ENCODE measurements around the gene ASB16.

The ASB16 gene

GRCh38 chr17:44210342-44211192, 40.1 kb downstream of the ASB16 start:
- DNase-seq = peak; percentile 90

- no peak for DNase-seq
Observed at GRCh38 chr17:44211281-44212265, 41.1 kb downstream of the ASB16 start.

GRCh38 chr17:44212507-44213402, 42.3 kb downstream of the ASB16 start:
- no peak for DNase-seq

- no peak for DNase-seq
Observed at GRCh38 chr17:44213403-44214229, 43.1 kb downstream of the ASB16 start.

- no peak for DNase-seq
Observed at GRCh38 chr17:44214230-44214494, 43.7 kb downstream of the ASB16 start.

- no peak for DNase-seq
Observed at GRCh38 chr17:44214896-44215295, 44.4 kb downstream of the ASB16 start.

GRCh38 chr17:44216173-44216572, 45.7 kb downstream of the ASB16 start:
- no peak for DNase-seq

- DNase-seq = no peak
Observed at GRCh38 chr17:44216694-44217093, 46.2 kb downstream of the ASB16 start.

- no peak for DNase-seq
Observed at GRCh38 chr17:44217738-44218343, 47.3 kb downstream of the ASB16 start.

GRCh38 chr17:44218344-44219107, 48.0 kb downstream of the ASB16 start:
- DNase-seq = peak; percentile 83

GRCh38 chr17:44219108-44219615, 48.7 kb downstream of the ASB16 start:
- DNase-seq = peak; percentile 68

GRCh38 chr17:44219616-44220212, 49.2 kb downstream of the ASB16 start, which contains the start of gene UBTF:
Gene UBTF, minus strand, starts transcription at chr17:44219675. Its CDS starts 1,446 bp downstream, at chr17:44218229.
- DNase-seq = peak; percentile 68

- DNase-seq = peak; percentile 61
Observed at GRCh38 chr17:44220213-44221083, 49.9 kb downstream of the ASB16 start.

- DNase-seq = peak; percentile 70
Observed at GRCh38 chr17:44221084-44221861, 50.8 kb downstream of the ASB16 start.

- DNase-seq = no peak
Observed at GRCh38 chr17:44221862-44222111, 51.3 kb downstream of the ASB16 start.

GRCh38 chr17:44222112-44222869, 51.8 kb downstream of the ASB16 start:
- peak; percentile 52 for DNase-seq

GRCh38 chr17:44223541-44224071, 53.1 kb downstream of the ASB16 start:
- no peak for DNase-seq

Data from stimulated activated CD4-positive, alpha-beta T cell treated with anti-CD3 and anti-CD28 coated beads, Interleukin-4, amount 100 ng/mL, for 24 hours (primary cell).